HepG2 (cell line): ENCODE data around the gene NOVA2. TPM values are rescaled to one million over a fixed set of nuclear protein-coding genes. Genes with fewer than 3 reads are reported as not detected.

Experiments used
- CREB1 ChIP-seq, 2 experiments: fragments of 450-650 bp in 1 of 2; IDR thresholded peaks; 2 replicates each; pipeline ENCODE4 v1.6.1; 2016 to 2017; ENCODE audit warnings: control low read depth in 1 of 2, mild to moderate bottlenecking in 1 of 2, missing compliant biosample characterization in 1 of 2, missing genetic modification characterization in 1 of 2
- HMGA1 ChIP-seq: sonication (generic); formaldehyde crosslinking; conservative IDR thresholded peaks from 2 replicates; pipeline ENCODE4 v1.4.0; 2020; ENCODE audit warnings: missing genetic modification reagents
- HNRNPH1 ChIP-seq: fragments of 200-400 bp; formaldehyde crosslinking; optimal IDR thresholded peaks from 2 replicates; pipeline ENCODE3; 2017; ENCODE audit warnings: mild to moderate bottlenecking, low read depth, low read length
- SIX1 ChIP-seq: sonication (generic); formaldehyde crosslinking; IDR thresholded peaks from 2 replicates; pipeline ENCODE4 v1.4.0; 2020; ENCODE audit warnings: missing genetic modification reagents, borderline replicate concordance
- SP140L ChIP-seq: sonication (generic); formaldehyde crosslinking; IDR thresholded peaks from 2 replicates; pipeline ENCODE4 v1.4.0; 2020; ENCODE audit warnings: missing genetic modification reagents, borderline replicate concordance
- ZBTB3 ChIP-seq: sonication (generic); formaldehyde crosslinking; IDR thresholded peaks from 2 replicates; pipeline ENCODE4 v1.4.0; 2020; ENCODE audit warnings: low read depth, mild to moderate bottlenecking, moderate library complexity, missing genetic modification reagents, borderline replicate concordance
- ZNF296 ChIP-seq: sonication (generic); formaldehyde crosslinking; conservative IDR thresholded peaks from 2 replicates; pipeline ENCODE4 v1.5.0; 2020; ENCODE audit warnings: mild to moderate bottlenecking, missing genetic modification reagents
- ZNF468 ChIP-seq: sonication (generic); formaldehyde crosslinking; IDR thresholded peaks from 2 replicates; pipeline ENCODE4 v1.8.0; 2022; ENCODE audit warnings: mild to moderate bottlenecking, moderate library complexity, missing genetic modification reagents
- polyA plus RNA-seq, 8 experiments: library from polyadenylated mRNA; depleted of rRNA in 3 of 8; stranded (reverse) in 7 of 8; unstranded in 1 of 8; fragments of >200 nt; fragmentation: Illumina TruSeq in 4 of 8; extraction: Trizol in 4 of 8; gene quantifications; 2 replicates each; pipeline versions ENCODE4 v1.2.1 to v1.2.3, GENCODE V29; 2011 to 2016; ENCODE audit warnings: low read depth in 4 of 8, missing spikeins in 1 of 8, mixed read lengths in 1 of 8; ENCODE audit not compliant: insufficient read depth in 1 of 8
- total RNA-seq, 5 experiments: library from RNA; depleted of rRNA; stranded (reverse); fragments of >200 nt; fragmentation: Illumina TruSeq; extraction: Trizol; gene quantifications; 2 replicates each; pipeline ENCODE4 v1.2.3, GENCODE V29; 2016; ENCODE audit warnings: low read depth in 1 of 5
- TF ChIP-seq, protein P1 (sequence below): sonication (generic); formaldehyde crosslinking; IDR thresholded peaks from 2 replicates; pipeline ENCODE4 v1.8.1; 2023; ENCODE audit warnings: missing genetic modification reagents, inconsistent platforms, borderline replicate concordance
- TF ChIP-seq, protein P2 (sequence below): sonication (generic); formaldehyde crosslinking; IDR thresholded peaks from 2 replicates; pipeline ENCODE4 v1.4.0; 2020; ENCODE audit warnings: mild to moderate bottlenecking, missing genetic modification reagents, borderline replicate concordance
- TF ChIP-seq, protein P3 (sequence below): sonication (generic); formaldehyde crosslinking; IDR thresholded peaks from 2 replicates; pipeline ENCODE4 v1.5.1; 2020; ENCODE audit warnings: mild to moderate bottlenecking, missing genetic modification reagents, moderate library complexity
- TF ChIP-seq, protein P4 (sequence below): IDR thresholded peaks from 2 replicates; pipeline ENCODE4 v1.6.1; 2016; ENCODE audit warnings: low read depth

Gene NOVA2
- total and polyA plus RNA-seq, 2 of the 13 experiments (the other 11 are each of a cell fraction or from before 2014, with no cell fraction given), result not detected

DNA sequence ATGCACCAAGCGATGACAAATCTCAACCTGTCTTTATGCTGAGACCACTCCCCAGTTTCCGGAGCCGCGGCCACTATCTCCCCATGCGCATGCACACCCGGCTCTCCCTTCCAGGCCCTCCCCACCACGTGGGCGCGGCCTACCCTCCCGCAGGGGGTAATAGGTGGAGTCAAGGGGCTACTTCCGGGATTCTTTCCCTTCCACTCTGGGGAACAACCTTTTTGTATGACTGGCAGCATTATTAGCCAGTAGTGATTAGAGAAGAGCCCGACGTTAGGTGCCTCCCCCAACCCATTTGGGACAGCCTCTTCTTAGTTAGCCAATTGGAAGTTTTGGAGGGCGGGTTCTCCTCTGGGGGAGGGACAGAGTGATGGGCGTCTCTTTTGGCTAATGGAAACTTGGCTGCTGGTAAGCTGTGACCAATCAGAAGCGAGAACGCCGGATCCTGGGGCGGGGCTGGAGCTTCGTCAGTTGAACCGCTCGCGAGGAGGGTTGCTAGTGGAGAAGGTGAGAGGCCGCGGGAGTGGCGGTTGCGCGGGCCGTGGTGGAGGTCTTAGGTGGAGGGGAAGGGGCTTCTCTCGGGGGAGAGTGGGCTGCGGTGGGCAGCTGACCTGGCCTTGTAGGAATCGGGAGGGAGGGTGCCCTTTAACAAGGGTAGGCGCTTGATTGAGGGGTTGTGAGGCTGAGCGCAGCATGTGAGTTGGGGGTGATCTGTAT lies 21.5 kb upstream of the NOVA2 start, which contains the start of gene CCDC61 (continued):
- no peak for TF ChIP-seq ZNF296 (CRISPR knock-in tag)
- TF ChIP-seq, protein P1, sequence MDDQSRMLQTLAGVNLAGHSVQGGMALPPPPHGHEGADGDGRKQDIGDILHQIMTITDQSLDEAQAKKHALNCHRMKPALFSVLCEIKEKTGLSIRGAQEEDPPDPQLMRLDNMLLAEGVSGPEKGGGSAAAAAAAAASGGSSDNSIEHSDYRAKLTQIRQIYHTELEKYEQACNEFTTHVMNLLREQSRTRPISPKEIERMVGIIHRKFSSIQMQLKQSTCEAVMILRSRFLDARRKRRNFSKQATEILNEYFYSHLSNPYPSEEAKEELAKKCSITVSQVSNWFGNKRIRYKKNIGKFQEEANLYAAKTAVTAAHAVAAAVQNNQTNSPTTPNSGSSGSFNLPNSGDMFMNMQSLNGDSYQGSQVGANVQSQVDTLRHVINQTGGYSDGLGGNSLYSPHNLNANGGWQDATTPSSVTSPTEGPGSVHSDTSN (CRISPR knock-in tag), result peak; percentile 91; the same call in 1 of the 2 replicates
- no peak for TF ChIP-seq ZNF468 (CRISPR knock-in tag)
- TF ChIP-seq, protein P2, sequence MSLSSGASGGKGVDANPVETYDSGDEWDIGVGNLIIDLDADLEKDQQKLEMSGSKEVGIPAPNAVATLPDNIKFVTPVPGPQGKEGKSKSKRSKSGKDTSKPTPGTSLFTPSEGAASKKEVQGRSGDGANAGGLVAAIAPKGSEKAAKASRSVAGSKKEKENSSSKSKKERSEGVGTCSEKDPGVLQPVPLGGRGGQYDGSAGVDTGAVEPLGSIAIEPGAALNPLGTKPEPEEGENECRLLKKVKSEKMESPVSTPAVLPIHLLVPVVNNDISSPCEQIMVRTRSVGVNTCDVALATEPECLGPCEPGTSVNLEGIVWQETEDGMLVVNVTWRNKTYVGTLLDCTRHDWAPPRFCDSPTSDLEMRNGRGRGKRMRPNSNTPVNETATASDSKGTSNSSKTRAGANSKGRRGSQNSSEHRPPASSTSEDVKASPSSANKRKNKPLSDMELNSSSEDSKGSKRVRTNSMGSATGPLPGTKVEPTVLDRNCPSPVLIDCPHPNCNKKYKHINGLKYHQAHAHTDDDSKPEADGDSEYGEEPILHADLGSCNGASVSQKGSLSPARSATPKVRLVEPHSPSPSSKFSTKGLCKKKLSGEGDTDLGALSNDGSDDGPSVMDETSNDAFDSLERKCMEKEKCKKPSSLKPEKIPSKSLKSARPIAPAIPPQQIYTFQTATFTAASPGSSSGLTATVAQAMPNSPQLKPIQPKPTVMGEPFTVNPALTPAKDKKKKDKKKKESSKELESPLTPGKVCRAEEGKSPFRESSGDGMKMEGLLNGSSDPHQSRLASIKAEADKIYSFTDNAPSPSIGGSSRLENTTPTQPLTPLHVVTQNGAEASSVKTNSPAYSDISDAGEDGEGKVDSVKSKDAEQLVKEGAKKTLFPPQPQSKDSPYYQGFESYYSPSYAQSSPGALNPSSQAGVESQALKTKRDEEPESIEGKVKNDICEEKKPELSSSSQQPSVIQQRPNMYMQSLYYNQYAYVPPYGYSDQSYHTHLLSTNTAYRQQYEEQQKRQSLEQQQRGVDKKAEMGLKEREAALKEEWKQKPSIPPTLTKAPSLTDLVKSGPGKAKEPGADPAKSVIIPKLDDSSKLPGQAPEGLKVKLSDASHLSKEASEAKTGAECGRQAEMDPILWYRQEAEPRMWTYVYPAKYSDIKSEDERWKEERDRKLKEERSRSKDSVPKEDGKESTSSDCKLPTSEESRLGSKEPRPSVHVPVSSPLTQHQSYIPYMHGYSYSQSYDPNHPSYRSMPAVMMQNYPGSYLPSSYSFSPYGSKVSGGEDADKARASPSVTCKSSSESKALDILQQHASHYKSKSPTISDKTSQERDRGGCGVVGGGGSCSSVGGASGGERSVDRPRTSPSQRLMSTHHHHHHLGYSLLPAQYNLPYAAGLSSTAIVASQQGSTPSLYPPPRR (CRISPR knock-in tag), result no peak
- TF ChIP-seq SIX1 (CRISPR knock-in tag), result no peak
- no peak for TF ChIP-seq SP140L (CRISPR knock-in tag)
- no peak for TF ChIP-seq HNRNPH1
- TF ChIP-seq, protein P3, sequence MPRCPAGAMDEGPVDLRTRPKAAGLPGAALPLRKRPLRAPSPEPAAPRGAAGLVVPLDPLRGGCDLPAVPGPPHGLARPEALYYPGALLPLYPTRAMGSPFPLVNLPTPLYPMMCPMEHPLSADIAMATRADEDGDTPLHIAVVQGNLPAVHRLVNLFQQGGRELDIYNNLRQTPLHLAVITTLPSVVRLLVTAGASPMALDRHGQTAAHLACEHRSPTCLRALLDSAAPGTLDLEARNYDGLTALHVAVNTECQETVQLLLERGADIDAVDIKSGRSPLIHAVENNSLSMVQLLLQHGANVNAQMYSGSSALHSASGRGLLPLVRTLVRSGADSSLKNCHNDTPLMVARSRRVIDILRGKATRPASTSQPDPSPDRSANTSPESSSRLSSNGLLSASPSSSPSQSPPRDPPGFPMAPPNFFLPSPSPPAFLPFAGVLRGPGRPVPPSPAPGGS (CRISPR knock-in tag), result 0 out of 2 replicates have a peak, but pooled peaks have one; percentile 46
- peak; percentile 87 for TF ChIP-seq CREB1 (IDR thresholded peaks at IDR 0.05)
- TF ChIP-seq CREB1 (CRISPR knock-in tag; IDR thresholded peaks at IDR 0.05), result peak; percentile 96
- TF ChIP-seq, protein P4, sequence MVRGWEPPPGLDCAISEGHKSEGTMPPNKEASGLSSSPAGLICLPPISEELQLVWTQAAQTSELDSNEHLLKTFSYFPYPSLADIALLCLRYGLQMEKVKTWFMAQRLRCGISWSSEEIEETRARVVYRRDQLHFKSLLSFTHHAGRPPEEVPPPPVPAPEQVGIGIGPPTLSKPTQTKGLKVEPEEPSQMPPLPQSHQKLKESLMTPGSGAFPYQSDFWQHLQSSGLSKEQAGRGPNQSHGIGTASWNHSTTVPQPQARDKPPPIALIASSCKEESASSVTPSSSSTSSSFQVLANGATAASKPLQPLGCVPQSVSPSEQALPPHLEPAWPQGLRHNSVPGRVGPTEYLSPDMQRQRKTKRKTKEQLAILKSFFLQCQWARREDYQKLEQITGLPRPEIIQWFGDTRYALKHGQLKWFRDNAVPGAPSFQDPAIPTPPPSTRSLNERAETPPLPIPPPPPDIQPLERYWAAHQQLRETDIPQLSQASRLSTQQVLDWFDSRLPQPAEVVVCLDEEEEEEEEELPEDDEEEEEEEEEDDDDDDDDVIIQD (CRISPR knock-in tag), result no peak
- TF ChIP-seq ZBTB3 (CRISPR knock-in tag), result no peak
- TF ChIP-seq HMGA1 (CRISPR knock-in tag), result no peak
